Transverse colon (tissue), 4 donors: ENCODE measurements around the gene UTP14C. TPM values are rescaled to one million over a fixed set of nuclear protein-coding genes. Genes with fewer than 3 reads are reported as not detected.
"Not testable (repeated sequence)": the region's sequence is repeated elsewhere in the genome, so short reads cannot be mapped to it uniquely, and the experiment has no call there.

Source experiments
- DNase-seq: peaks from one replicate; pipeline ENCODE4 v3.0.0-alpha.2; 2019
- H3K27ac ChIP-seq, 4 donors: fragments of 200-600 bp; sonication (generic); 2 replicates each; pipeline ENCODE4 v1.5.1; 2016 to 2018; ENCODE audit warnings: inconsistent platforms in 4 of 4
- H3K27me3 ChIP-seq: fragments of 200-600 bp; sonication (generic); 2 replicates; pipeline ENCODE4 v1.5.1; 2017; ENCODE audit warnings: inconsistent platforms
- H3K36me3 ChIP-seq, 4 donors: fragments of 200-600 bp; sonication (generic); 2 replicates each; pipeline ENCODE4 v1.5.1; 2017 to 2019; ENCODE audit warnings: inconsistent platforms in 4 of 4
- H3K4me1 ChIP-seq, 4 donors: fragments of 200-600 bp; sonication (generic); 2 replicates each; pipeline ENCODE4 v1.5.1; 2017 to 2020; ENCODE audit warnings: inconsistent platforms in 4 of 4
- H3K4me3 ChIP-seq, 4 donors: fragments of 200-600 bp; sonication (generic); 1 replicate in 1 of 4; 2 replicates in 3 of 4; pipeline versions ENCODE4 v1.5.1 to v1.6.1; 2017 to 2019; ENCODE audit warnings: inconsistent platforms in 4 of 4
- H3K9me3 ChIP-seq, 2 donors: fragments of 200-600 bp; sonication (generic); 2 replicates each; pipeline ENCODE4 v1.5.1; 2017 to 2019; ENCODE audit warnings: inconsistent platforms in 2 of 2
- CTCF ChIP-seq, 5 experiments: fragments of 200-600 bp in 3 of 5; fragments of 450-650 bp in 2 of 5; sonication (generic) in 3 of 5; IDR thresholded peaks; 1 replicate in 2 of 5; 2 replicates in 3 of 5; pipeline ENCODE4 v1.5.1; 2016 to 2017; ENCODE audit warnings: antibody characterized with exemption in 5 of 5, inconsistent platforms in 3 of 5, mild to moderate bottlenecking in 2 of 5, moderate library complexity in 1 of 5
- EP300 ChIP-seq: sonication (generic); formaldehyde crosslinking; IDR thresholded peaks from one replicate; pipeline ENCODE4 v1.6.1; 2017; ENCODE audit warnings: antibody characterized with exemption, low read depth
- POLR2A ChIP-seq: fragments of 450-650 bp; IDR thresholded peaks from one replicate; pipeline ENCODE4 v1.6.1; 2016; ENCODE audit warnings: antibody characterized with exemption, mild to moderate bottlenecking, moderate library complexity
- POLR2AphosphoS5 ChIP-seq, 3 donors: sonication (generic); formaldehyde crosslinking; IDR thresholded peaks; one replicate each; pipeline ENCODE4 v1.6.1; 2016; ENCODE audit warnings: antibody characterized with exemption in 3 of 3
- WGBS, 2 donors: methylation state at CpG; one replicate each; pipeline ENCODE4 v1.1.5; 2018; ENCODE audit warnings: low coverage in 1 of 2; 5-methylcytosine and 5-hydroxymethylcytosine counted together
- in situ Hi-C, 4 donors: fragments of 200-750 bp; cut with MboI; loops; one replicate each; pipeline versions ENCODE4 v1.15.0 to v1.15.1; 2017; ENCODE audit warnings: low sequenced_read_pairs in 3 of 4, low pct_ligation_motif_present in 1 of 4, low pct_unique_long_range_greater_than_20kb in 1 of 4
- intact Hi-C: fragments of 100-400 bp; cut with DNase I; formaldehyde crosslinking; loops from one replicate; pipeline ENCODE4 v1.15.1; 2023; ENCODE audit warnings: low total_unique reads
- total RNA-seq, 4 donors: library from RNA; depleted of rRNA; stranded (reverse); fragments of >200 nt; gene quantifications; one replicate each; pipeline ENCODE4 v1.1.0, GENCODE V29; 2016

Gene UTP14C
- total RNA-seq, 4 donors from 2014 or later, result 5.2 to 20.0 (median 13.6) TPM

DNA sequence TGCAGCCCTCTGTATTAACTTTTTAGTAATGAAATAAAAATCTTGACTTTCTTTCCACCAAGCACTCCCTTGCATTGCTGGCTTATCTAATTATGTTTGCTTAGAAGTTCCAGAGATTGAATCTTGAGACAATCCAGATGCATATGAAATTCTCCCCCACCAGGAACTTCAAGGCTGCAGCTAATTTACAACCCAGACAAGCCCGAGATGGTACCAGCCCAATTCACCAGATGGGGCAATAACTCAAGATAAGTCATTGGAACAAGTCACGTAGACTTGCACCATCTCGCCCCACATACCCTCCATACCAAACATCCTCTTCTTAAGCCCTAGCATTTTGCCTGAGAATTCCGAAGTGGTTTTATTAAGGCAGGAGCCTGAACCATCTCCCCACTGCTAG is 29.0 kb downstream of the UTP14C start:
- Histone ChIP-seq H3K4me1 (no peaks in the 10 kb centered on the region), H3K36me3 (no peaks in the 10 kb centered on the region), H3K27ac (no peak overlapping the region), H3K9me3 (peaks cover 0 to 5% of the 10 kb centered on the region in 2 donors), H3K27me3 (no peaks in the 10 kb centered on the region), H3K4me3 (no peak overlapping the region)
- 74 to 75% methylated on average over 2 to 4 of the region's 4 CpGs for WGBS, 2 donors
- intact Hi-C loops, result no loop called here
- in situ Hi-C loops, result no loop called here
- no peak for DNase-seq
- TF ChIP-seq EP300 (no peak), CTCF (IDR thresholded peaks at IDR 0.05) (no peak), POLR2A (no peak), POLR2AphosphoS5 (IDR thresholded peaks at IDR 0.05) (no peak)

DNA sequence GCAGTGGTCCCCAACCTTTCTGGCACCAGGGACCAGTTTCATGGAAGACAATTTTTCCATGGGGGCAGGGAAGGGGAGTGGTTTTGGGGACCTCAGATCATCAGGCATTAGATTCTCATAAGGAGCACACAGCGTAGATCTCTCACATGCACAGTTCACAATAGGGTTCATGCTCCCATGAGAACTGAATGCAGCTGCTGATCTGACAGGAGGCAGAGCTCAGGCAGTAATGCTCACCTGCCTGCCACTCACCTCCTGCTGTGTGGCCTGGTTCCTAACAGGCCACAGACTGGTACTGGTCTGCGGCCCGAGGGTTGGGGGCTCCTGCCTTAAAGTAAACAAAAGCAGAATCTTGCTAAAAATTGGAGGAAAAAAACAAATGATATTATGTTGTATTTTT is 36.6 kb downstream of the UTP14C start:
- WGBS, 2 donors, result 88 to 94% methylated on average over 2 to 3 of the region's 3 CpGs
- H3K36me3 ChIP-seq, DNase-seq, H3K4me1 ChIP-seq, H3K4me3 ChIP-seq, in situ Hi-C loops, H3K27me3 ChIP-seq, H3K27ac ChIP-seq, intact Hi-C loops, H3K9me3 ChIP-seq: not testable (repeated sequence)

GRCh38 chr13:52061587-52061986 is 37.1 kb downstream of the UTP14C start:
- H3K4me3 ChIP-seq, result no peak overlapping the region

GRCh38 chr13:52067237-52067636 is 42.7 kb downstream of the UTP14C start:
- no peak overlapping the region for H3K4me3 ChIP-seq
- no peak overlapping the region for H3K27ac ChIP-seq
- intact Hi-C loops (no loop called here), in situ Hi-C loops (no loop called here)
- H3K27me3 ChIP-seq, result no peaks in the 10 kb centered on the region
- H3K4me1 ChIP-seq, result no peaks in the 10 kb centered on the region
- H3K36me3 ChIP-seq, result no peaks in the 10 kb centered on the region
- peaks cover 22 to 23% of the 10 kb centered on the region in 2 donors for H3K9me3 ChIP-seq
- DNase-seq, result no peak
- no peak for TF ChIP-seq POLR2AphosphoS5 (IDR thresholded peaks at IDR 0.05)
- TF ChIP-seq EP300, result no peak
- TF ChIP-seq POLR2A, result no peak
- TF ChIP-seq CTCF (IDR thresholded peaks at IDR 0.05), result no peak

More at GRCh38 chr13:52061587-52061986, 37.1 kb downstream of the UTP14C start:
- 36 to 50% methylated on average over 3 of the region's 3 CpGs for WGBS, 2 donors
- no peaks in the 10 kb centered on the region for H3K4me1 ChIP-seq
- TF ChIP-seq EP300 (no peak), POLR2AphosphoS5 (IDR thresholded peaks at IDR 0.05) (no peak)
- H3K9me3 ChIP-seq, result peaks cover 4 to 7% of the 10 kb centered on the region in 2 donors
- H3K27me3 ChIP-seq, result no peaks in the 10 kb centered on the region
- DNase-seq, result no peak
- no peaks in the 10 kb centered on the region for H3K36me3 ChIP-seq
- no peak overlapping the region for H3K27ac ChIP-seq
- intact Hi-C loops (no loop called here), in situ Hi-C loops (no loop called here)

DNA sequence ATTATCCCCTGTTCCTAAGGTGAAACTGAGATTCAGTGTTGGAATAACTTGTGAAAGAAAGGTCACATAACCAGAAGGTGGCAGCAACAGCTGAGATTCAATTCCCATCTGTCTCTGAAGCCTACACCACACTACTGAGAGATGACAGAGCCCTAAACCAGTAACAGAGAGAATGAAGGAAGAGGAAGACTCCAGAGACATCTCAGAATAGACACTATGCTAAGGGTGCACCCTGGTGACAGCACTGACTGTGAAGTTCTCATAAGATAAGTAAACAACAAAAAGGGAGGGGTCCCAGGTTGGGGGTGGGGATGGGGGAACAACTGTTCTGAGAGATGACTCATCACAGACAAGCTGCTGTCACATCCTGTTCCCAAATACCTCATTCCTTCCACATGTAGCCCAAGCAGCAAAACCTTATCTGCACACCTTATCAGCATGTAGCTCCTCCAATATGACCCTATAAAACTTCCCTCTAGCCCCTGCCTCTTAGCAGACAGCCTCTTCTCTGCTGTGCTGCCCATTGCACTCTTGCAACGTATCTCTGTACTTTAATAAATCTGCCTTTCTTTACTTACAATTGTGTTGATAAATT is 46.5 kb downstream of the UTP14C start:
- no peaks in the 10 kb centered on the region for H3K4me1 ChIP-seq
- no peak overlapping the region for H3K4me3 ChIP-seq
- no peaks in the 10 kb centered on the region for H3K27me3 ChIP-seq
- in situ Hi-C loops (no loop called here), intact Hi-C loops (no loop called here)
- peaks cover 21 to 22% of the 10 kb centered on the region in 2 donors for H3K9me3 ChIP-seq
- TF ChIP-seq POLR2A (no peak), POLR2AphosphoS5 (IDR thresholded peaks at IDR 0.05) (no peak), CTCF (IDR thresholded peaks at IDR 0.05) (no peak), EP300 (no peak)
- H3K27ac ChIP-seq, result no peak overlapping the region
- 75 to 100% methylated on average over 1 of the region's 1 CpG for WGBS, 2 donors
- no peaks in the 10 kb centered on the region for H3K36me3 ChIP-seq
- DNase-seq, result no peak

Other genes with a start within 250 kb of the UTP14C start
- 10 to 100 TPM in 3 of 4 donors, 1 to 10 TPM in 1; 5.2 to 17.8 (median 13.5) TPM for gene DHRS12, start 220.5 kb upstream of the UTP14C start, total RNA-seq
- gene TMEM272, start 179.5 kb upstream of the UTP14C start, total RNA-seq, result not detected
- not detected for gene CCDC70, start 162.7 kb upstream of the UTP14C start, total RNA-seq
- gene ATP7B, start 13.2 kb upstream of the UTP14C start, total RNA-seq, result 10 to 100 TPM; 17.6 to 32.9 (median 22.6) TPM
- 10 to 100 TPM in 3 of 4 donors, 1 to 10 TPM in 1; 9.0 to 30.6 (median 28.8) TPM for gene ALG11, start 12.3 kb upstream of the UTP14C start, total RNA-seq
- under 1 TPM in 2 of 4 donors, not detected in 2; 0.14 to 0.48 TPM for gene NEK5, start 104.4 kb downstream of the UTP14C start, total RNA-seq
- 10 to 100 TPM; 20.9 to 52.1 (median 25.7) TPM for gene NEK3, start 134.9 kb downstream of the UTP14C start, total RNA-seq